ENCODE results near the gene SYMPK. TPM values are rescaled to one million over a fixed set of nuclear protein-coding genes. Genes with fewer than 3 reads are reported as not detected.

The SYMPK gene
- total RNA-seq, 4 donors from 2014 or later, result 28.4 to 36.6 (median 31.6) TPM

- peak overlapping the region; percentile 15 to 64 (median 56) for H3K4me3 ChIP-seq
- peaks cover 51 to 71% (median 58%) of the 10 kb centered on the region in 3 donors for H3K4me1 ChIP-seq
- H3K27ac ChIP-seq, result peak overlapping the region; percentile 79 to 92 (median 89)
- H3K27me3 ChIP-seq, result no peaks in the 10 kb centered on the region
- 34 to 41% methylated on average over 4 of the region's 4 CpGs for WGBS, 2 donors
- H3K9me3 ChIP-seq, result no peaks in the 10 kb centered on the region
- TF ChIP-seq CTCF (IDR thresholded peaks at IDR 0.05) (no peak), POLR2A (IDR thresholded peaks at IDR 0.05) (no peak)
- H3K36me3 ChIP-seq, result peaks cover 11 to 29% (median 14%) of the 10 kb centered on the region in 3 donors
- DNase-seq, result no peak
- intact Hi-C loops (cut with DNase I), result no loop called here
These were observed 82.8 kb downstream of the SYMPK start for GRCh38 chr19:45780146-45780447.

- DNase-seq, result peak; percentile 55
- 2 to 15% methylated on average over 9 to 37 of the region's 48 CpGs for WGBS, 2 donors
- H3K9me3 ChIP-seq, result no peaks in the 10 kb centered on the region
- intact Hi-C loops (cut with DNase I), result no loop called here
- H3K27me3 ChIP-seq, result no peaks in the 10 kb centered on the region
- peak overlapping the region; percentile 20 to 64 (median 56) for H3K4me3 ChIP-seq
- TF ChIP-seq POLR2A (IDR thresholded peaks at IDR 0.05) (no peak), CTCF (IDR thresholded peaks at IDR 0.05) (peak; percentile 71 to 87 (median 82))
- H3K36me3 ChIP-seq, result peaks cover 14 to 31% (median 15%) of the 10 kb centered on the region in 3 donors
- H3K4me1 ChIP-seq, result peaks cover 51 to 65% (median 57%) of the 10 kb centered on the region in 3 donors
- peak overlapping the region; percentile 79 to 92 (median 89) for H3K27ac ChIP-seq
These were observed 83.5 kb downstream of the SYMPK start for GRCh38 chr19:45779231-45780145.

GRCh38 chr19:45778010-45778661, 84.8 kb downstream of the SYMPK start:
- TF ChIP-seq CTCF (IDR thresholded peaks at IDR 0.05), result no peak
- no peak for TF ChIP-seq POLR2A (IDR thresholded peaks at IDR 0.05)
- 86 to 92% methylated on average over 9 to 25 of the region's 28 CpGs for WGBS, 2 donors
- Histone ChIP-seq H3K27me3 (no peaks in the 10 kb centered on the region), H3K36me3 (peaks cover 14 to 40% (median 15%) of the 10 kb centered on the region in 3 donors), H3K9me3 (no peaks in the 10 kb centered on the region), H3K27ac (no peak overlapping the region), H3K4me3 (no peak overlapping the region), H3K4me1 (peaks cover 43 to 52% (median 46%) of the 10 kb centered on the region in 3 donors)
- intact Hi-C loops (cut with DNase I), result no loop called here
- DNase-seq, result no peak

GRCh38 chr19:45777395-45777961, 85.5 kb downstream of the SYMPK start:
- Histone ChIP-seq H3K4me1 (peaks cover 37 to 45% (median 40%) of the 10 kb centered on the region in 3 donors), H3K27me3 (no peaks in the 10 kb centered on the region), H3K4me3 (no peak overlapping the region), H3K27ac (no peak overlapping the region), H3K36me3 (peaks cover 14 to 46% (median 15%) of the 10 kb centered on the region in 3 donors), H3K9me3 (no peaks in the 10 kb centered on the region)
- intact Hi-C loops (cut with DNase I), result no loop called here
- no peak for DNase-seq
- TF ChIP-seq POLR2A (IDR thresholded peaks at IDR 0.05) (no peak), CTCF (IDR thresholded peaks at IDR 0.05) (no peak)
- WGBS, 2 donors, result 96 to 100% methylated on average over 1 to 4 of the region's 34 CpGs
